Measurements from ENCODE around the gene MED9. TPM values are rescaled to one million over a fixed set of nuclear protein-coding genes. Genes with fewer than 3 reads are reported as not detected.

MED9 gene
- total and polyA plus RNA-seq, 2 donors (not counting 3 experiments of a cell fraction or from before 2014, with no cell fraction given): 15.1 to 18.2 TPM

DNA sequence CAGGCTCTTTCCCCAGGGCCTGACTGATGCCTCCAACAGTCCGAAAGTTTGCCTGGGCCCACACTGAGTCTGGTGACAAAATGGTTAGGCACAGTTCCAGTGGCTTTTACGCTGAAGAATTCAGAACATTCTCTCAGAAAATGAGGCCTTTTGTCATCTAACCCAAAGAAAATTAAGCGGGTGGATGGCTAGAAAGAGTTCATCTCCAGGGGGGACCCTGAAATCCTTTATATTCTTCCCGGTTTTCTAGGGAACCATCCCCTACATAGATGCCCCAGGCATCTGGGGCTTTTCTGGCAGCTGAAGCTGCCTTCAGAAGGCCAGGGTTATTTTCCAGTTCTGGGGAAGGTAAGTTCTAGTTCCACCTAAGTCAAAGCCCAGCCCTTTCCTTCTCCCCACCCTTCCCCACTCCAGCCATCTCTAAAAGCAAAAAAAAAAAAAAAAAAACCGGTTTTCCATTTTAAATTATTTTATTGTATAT, 17.2 kb downstream of the MED9 start:
- H3K79me2 ChIP-seq (ENCODE audit: control insufficient read depth, insufficient read depth, low read length): no peaks in the 10 kb centered on the region
- H3K4me3 ChIP-seq (replicated peaks in 1 of 3; ENCODE audit: insufficient read depth in 1 of 3, low read depth in 1 of 3, low read length in 3 of 3): no peak overlapping the region
- H2AFZ ChIP-seq (ENCODE audit: low read depth, low read length): no peak overlapping the region
- no peaks in the 10 kb centered on the region for H4K20me1 ChIP-seq (replicated peaks; ENCODE audit: control insufficient read depth, extremely low read depth, insufficient read depth, low read length)
- H3K27me3 ChIP-seq (ENCODE audit: control insufficient read depth in 2 of 2, insufficient read depth in 2 of 2, low read length in 2 of 2): no peaks in the 10 kb centered on the region
- no peaks in the 10 kb centered on the region for H3K9me3 ChIP-seq (replicated peaks; ENCODE audit: control insufficient read depth, insufficient read depth, low read length)
- TF ChIP-seq MYC (IDR thresholded peaks at IDR 0.05; ENCODE audit: low read depth, low read length): no peak
- TF ChIP-seq, protein P1, sequence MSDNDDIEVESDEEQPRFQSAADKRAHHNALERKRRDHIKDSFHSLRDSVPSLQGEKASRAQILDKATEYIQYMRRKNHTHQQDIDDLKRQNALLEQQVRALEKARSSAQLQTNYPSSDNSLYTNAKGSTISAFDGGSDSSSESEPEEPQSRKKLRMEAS (IDR thresholded peaks at IDR 0.05; ENCODE audit: insufficient read depth, insufficient read length): no peak
- TF ChIP-seq, protein P2, sequence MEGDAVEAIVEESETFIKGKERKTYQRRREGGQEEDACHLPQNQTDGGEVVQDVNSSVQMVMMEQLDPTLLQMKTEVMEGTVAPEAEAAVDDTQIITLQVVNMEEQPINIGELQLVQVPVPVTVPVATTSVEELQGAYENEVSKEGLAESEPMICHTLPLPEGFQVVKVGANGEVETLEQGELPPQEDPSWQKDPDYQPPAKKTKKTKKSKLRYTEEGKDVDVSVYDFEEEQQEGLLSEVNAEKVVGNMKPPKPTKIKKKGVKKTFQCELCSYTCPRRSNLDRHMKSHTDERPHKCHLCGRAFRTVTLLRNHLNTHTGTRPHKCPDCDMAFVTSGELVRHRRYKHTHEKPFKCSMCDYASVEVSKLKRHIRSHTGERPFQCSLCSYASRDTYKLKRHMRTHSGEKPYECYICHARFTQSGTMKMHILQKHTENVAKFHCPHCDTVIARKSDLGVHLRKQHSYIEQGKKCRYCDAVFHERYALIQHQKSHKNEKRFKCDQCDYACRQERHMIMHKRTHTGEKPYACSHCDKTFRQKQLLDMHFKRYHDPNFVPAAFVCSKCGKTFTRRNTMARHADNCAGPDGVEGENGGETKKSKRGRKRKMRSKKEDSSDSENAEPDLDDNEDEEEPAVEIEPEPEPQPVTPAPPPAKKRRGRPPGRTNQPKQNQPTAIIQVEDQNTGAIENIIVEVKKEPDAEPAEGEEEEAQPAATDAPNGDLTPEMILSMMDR (IDR thresholded peaks at IDR 0.05; ENCODE audit: extremely low read depth in 1 of 2, insufficient read depth in 1 of 2, low read depth in 1 of 2, low read length in 2 of 2): no peak
- no peak for TF ChIP-seq POLR2AphosphoS5 (IDR thresholded peaks at IDR 0.05; ENCODE audit: insufficient read depth, low read depth, low read length)
- TF ChIP-seq JUN (IDR thresholded peaks at IDR 0.05; ENCODE audit: borderline replicate concordance, insufficient read depth, insufficient read length, low read depth): no peak
- no peak for TF ChIP-seq GATA2 (IDR thresholded peaks at IDR 0.05; ENCODE audit: insufficient read depth, insufficient read length, low read depth, low read length)
- no peak for TF ChIP-seq EZH2 (IDR thresholded peaks at IDR 0.05; ENCODE audit: borderline replicate concordance, low read depth, low read length, severe bottlenecking)
- no peak for TF ChIP-seq POLR2A (IDR thresholded peaks at IDR 0.05; ENCODE audit: low read depth, low read length)
- TF ChIP-seq FOS (IDR thresholded peaks at IDR 0.05; ENCODE audit: borderline replicate concordance, insufficient read depth, low read length): no peak
- FAIRE-seq: no peak
- no peak overlapping the region for H3K27ac ChIP-seq (ENCODE audit: insufficient read depth, low read depth, low read length)
- POLR2A ChIA-PET: no interaction called here
- dilution Hi-C loops (cut with MboI; ENCODE audit: extremely low pct_ligation_motif_present, low sequenced_read_pairs): no loop called here
- no peak overlapping the region for H3K4me2 ChIP-seq (ENCODE audit: insufficient read depth, low read length)
- BruUV-seq (replicated peaks): no TSS peak
- no peak overlapping the region for H3K9ac ChIP-seq (replicated peaks; ENCODE audit: extremely low read depth, insufficient read depth, low read length)
- no peak for DNase-seq (ENCODE audit: low read depth, low spot score)
- CTCF ChIA-PET: no interaction called here
- H3K4me1 ChIP-seq (ENCODE audit: control insufficient read depth, extremely low read depth, insufficient read depth, low read length): peaks cover 13% of the 10 kb centered on the region
- H3K9me1 ChIP-seq (replicated peaks; ENCODE audit: control insufficient read depth, extremely low read depth, insufficient read depth, low read length): no peaks in the 10 kb centered on the region
- peaks cover 5 to 8% of the 10 kb centered on the region in 2 experiments for H3K36me3 ChIP-seq (ENCODE audit: control insufficient read depth in 2 of 2, extremely low read depth in 1 of 2, insufficient read depth in 2 of 2, low read length in 2 of 2)
- intact Hi-C loops (cut with micrococcal nuclease): loop anchor here (1.0 to 10.0 kb wide), 2 partner anchors 18 to 421 kb away; partner anchors contain the start of gene MED9

Measured in endothelial cell of umbilical vein (primary cell).